ENCODE results near the gene CTCF.
"Not testable (repeated sequence)": the region's sequence is repeated elsewhere in the genome, so short reads cannot be mapped to it uniquely, and the experiment has no call there.

CTCF gene

GRCh38 chr16:67528222-67528869 is 34.0 kb upstream of the CTCF start, which contains the start of gene RIPOR1:
Gene RIPOR1 (plus strand): TSS chr16:67528829. CDS start chr16:67538447, 9,618 bp downstream.
- peaks cover 3% of the 10 kb centered on the region for H3K27me3 ChIP-seq (ENCODE audit: control insufficient read depth, insufficient read depth, low read length)
- peak within 1 kb of the TSS; percentile 89 for H3K27ac ChIP-seq (ENCODE audit: low read depth, low read length)
- H3K4me1 ChIP-seq (ENCODE audit: control insufficient read depth, insufficient read depth, low read length): peaks cover 10% of the 10 kb centered on the region
- peak within 1 kb of the TSS; percentile 76 for H3K4me3 ChIP-seq (ENCODE audit: low read length)
- no peaks in the 10 kb centered on the region for H3K36me3 ChIP-seq (ENCODE audit: control insufficient read depth, insufficient read depth, low read length)
- peak within 1 kb of the TSS; percentile 69 for H3K9ac ChIP-seq (ENCODE audit: low read length)

GRCh38 chr16:67528870-67529581 is 33.3 kb upstream of the CTCF start:
- H3K4me1 ChIP-seq (ENCODE audit: control insufficient read depth, insufficient read depth, low read length): peaks cover 10% of the 10 kb centered on the region
- H3K4me3 ChIP-seq (ENCODE audit: low read length): peak overlapping the region; percentile 76
- peak overlapping the region; percentile 69 for H3K9ac ChIP-seq (ENCODE audit: low read length)
- H3K27me3 ChIP-seq (ENCODE audit: control insufficient read depth, insufficient read depth, low read length): peaks cover 3% of the 10 kb centered on the region
- H3K27ac ChIP-seq (ENCODE audit: low read depth, low read length): peak overlapping the region; percentile 89
- H3K36me3 ChIP-seq (ENCODE audit: control insufficient read depth, insufficient read depth, low read length): no peaks in the 10 kb centered on the region

GRCh38 chr16:67529582-67530012 is 32.7 kb upstream of the CTCF start:
- no peaks in the 10 kb centered on the region for H3K36me3 ChIP-seq (ENCODE audit: control insufficient read depth, insufficient read depth, low read length)
- peaks cover 10% of the 10 kb centered on the region for H3K4me1 ChIP-seq (ENCODE audit: control insufficient read depth, insufficient read depth, low read length)
- H3K9ac ChIP-seq (ENCODE audit: low read length): peak overlapping the region; percentile 69
- peak overlapping the region; percentile 76 for H3K4me3 ChIP-seq (ENCODE audit: low read length)
- peak overlapping the region; percentile 89 for H3K27ac ChIP-seq (ENCODE audit: low read depth, low read length)
- H3K27me3 ChIP-seq (ENCODE audit: control insufficient read depth, insufficient read depth, low read length): peaks cover 3% of the 10 kb centered on the region

GRCh38 chr16:67530013-67530939 is 32.0 kb upstream of the CTCF start:
- H3K27me3 ChIP-seq (ENCODE audit: control insufficient read depth, insufficient read depth, low read length): peaks cover 3% of the 10 kb centered on the region
- peak overlapping the region; percentile 76 for H3K4me3 ChIP-seq (ENCODE audit: low read length)
- H3K36me3 ChIP-seq (ENCODE audit: control insufficient read depth, insufficient read depth, low read length): no peaks in the 10 kb centered on the region
- peak overlapping the region; percentile 89 for H3K27ac ChIP-seq (ENCODE audit: low read depth, low read length)
- H3K4me1 ChIP-seq (ENCODE audit: control insufficient read depth, insufficient read depth, low read length): peaks cover 10% of the 10 kb centered on the region
- peak overlapping the region; percentile 69 for H3K9ac ChIP-seq (ENCODE audit: low read length)

- Histone ChIP-seq H3K9ac (ENCODE audit: low read length) (no peak overlapping the region), H3K27ac (ENCODE audit: low read depth, low read length) (peak overlapping the region; percentile 89), H3K27me3 (ENCODE audit: control insufficient read depth, insufficient read depth, low read length) (peaks cover 3% of the 10 kb centered on the region), H3K4me3 (ENCODE audit: low read length) (peak overlapping the region; percentile 76), H3K36me3 (ENCODE audit: control insufficient read depth, insufficient read depth, low read length) (no peaks in the 10 kb centered on the region), H3K4me1 (ENCODE audit: control insufficient read depth, insufficient read depth, low read length) (peaks cover 10% of the 10 kb centered on the region)
Observed at GRCh38 chr16:67531247-67531646, 31.1 kb upstream of the CTCF start.

- H3K36me3 ChIP-seq (ENCODE audit: control insufficient read depth, insufficient read depth, low read length): no peaks in the 10 kb centered on the region
- H3K27me3 ChIP-seq (ENCODE audit: control insufficient read depth, insufficient read depth, low read length): peaks cover 3% of the 10 kb centered on the region
- no peak overlapping the region for H3K27ac ChIP-seq (ENCODE audit: low read depth, low read length)
- H3K4me3 ChIP-seq (ENCODE audit: low read length): no peak overlapping the region
- no peak overlapping the region for H3K9ac ChIP-seq (ENCODE audit: low read length)
- H3K4me1 ChIP-seq (ENCODE audit: control insufficient read depth, insufficient read depth, low read length): peaks cover 12% of the 10 kb centered on the region
Observed at GRCh38 chr16:67533024-67533560, 29.2 kb upstream of the CTCF start.

GRCh38 chr16:67533987-67534386 is 28.3 kb upstream of the CTCF start:
- H3K4me3 ChIP-seq (ENCODE audit: low read length); H3K36me3 ChIP-seq (ENCODE audit: control insufficient read depth, insufficient read depth, low read length); H3K9ac ChIP-seq (ENCODE audit: low read length); H3K27me3 ChIP-seq (ENCODE audit: control insufficient read depth, insufficient read depth, low read length); H3K27ac ChIP-seq (ENCODE audit: low read depth, low read length): not testable (repeated sequence)
- peaks cover 15% of the 10 kb centered on the region for H3K4me1 ChIP-seq (ENCODE audit: control insufficient read depth, insufficient read depth, low read length)

GRCh38 chr16:67534431-67534830 is 27.9 kb upstream of the CTCF start:
- no peak overlapping the region for H3K4me3 ChIP-seq (ENCODE audit: low read length)
- H3K9ac ChIP-seq (ENCODE audit: low read length): no peak overlapping the region
- H3K27ac ChIP-seq (ENCODE audit: low read depth, low read length): no peak overlapping the region
- H3K27me3 ChIP-seq (ENCODE audit: control insufficient read depth, insufficient read depth, low read length): peaks cover 3% of the 10 kb centered on the region
- peaks cover 15% of the 10 kb centered on the region for H3K4me1 ChIP-seq (ENCODE audit: control insufficient read depth, insufficient read depth, low read length)
- H3K36me3 ChIP-seq (ENCODE audit: control insufficient read depth, insufficient read depth, low read length): no peaks in the 10 kb centered on the region

GRCh38 chr16:67535201-67535600 is 27.1 kb upstream of the CTCF start:
- Histone ChIP-seq H3K4me1 (ENCODE audit: control insufficient read depth, insufficient read depth, low read length) (peaks cover 15% of the 10 kb centered on the region), H3K27ac (ENCODE audit: low read depth, low read length) (no peak overlapping the region), H3K36me3 (ENCODE audit: control insufficient read depth, insufficient read depth, low read length) (peaks cover 7% of the 10 kb centered on the region), H3K4me3 (ENCODE audit: low read length) (no peak overlapping the region), H3K9ac (ENCODE audit: low read length) (no peak overlapping the region), H3K27me3 (ENCODE audit: control insufficient read depth, insufficient read depth, low read length) (peaks cover 3% of the 10 kb centered on the region)

- peak overlapping the region; percentile 65 for H3K27ac ChIP-seq (ENCODE audit: low read depth, low read length)
- peak overlapping the region; percentile 70 for H3K4me3 ChIP-seq (ENCODE audit: low read length)
- peaks cover 16% of the 10 kb centered on the region for H3K36me3 ChIP-seq (ENCODE audit: control insufficient read depth, insufficient read depth, low read length)
- peak overlapping the region; percentile 45 for H3K9ac ChIP-seq (ENCODE audit: low read length)
- peaks cover 6% of the 10 kb centered on the region for H3K4me1 ChIP-seq (ENCODE audit: control insufficient read depth, insufficient read depth, low read length)
- no peaks in the 10 kb centered on the region for H3K27me3 ChIP-seq (ENCODE audit: control insufficient read depth, insufficient read depth, low read length)
Observed at GRCh38 chr16:67537270-67537635, 25.1 kb upstream of the CTCF start.

- Histone ChIP-seq H3K4me1 (ENCODE audit: control insufficient read depth, insufficient read depth, low read length) (peaks cover 6% of the 10 kb centered on the region), H3K36me3 (ENCODE audit: control insufficient read depth, insufficient read depth, low read length) (peaks cover 19% of the 10 kb centered on the region), H3K9ac (ENCODE audit: low read length) (peak overlapping the region; percentile 45), H3K4me3 (ENCODE audit: low read length) (peak overlapping the region; percentile 70), H3K27ac (ENCODE audit: low read depth, low read length) (peak overlapping the region; percentile 65), H3K27me3 (ENCODE audit: control insufficient read depth, insufficient read depth, low read length) (no peaks in the 10 kb centered on the region)
Observed at GRCh38 chr16:67537636-67538591, 24.4 kb upstream of the CTCF start.
